GM19463 (cell line): Measurements from ENCODE around the gene CD83.
"Not testable (repeated sequence)": the region's sequence is repeated elsewhere in the genome, so short reads cannot be mapped to it uniquely, and the experiment has no call there.

ENCODE experiments used
- ATAC-seq: cut with Tn5 transposase; IDR thresholded peaks from one replicate; pipeline ENCODE4 v1.9.1; 2021; ENCODE audit warnings: mild to moderate bottlenecking, moderate library complexity; ENCODE audit not compliant: unreplicated experiment

Gene CD83, protein sequence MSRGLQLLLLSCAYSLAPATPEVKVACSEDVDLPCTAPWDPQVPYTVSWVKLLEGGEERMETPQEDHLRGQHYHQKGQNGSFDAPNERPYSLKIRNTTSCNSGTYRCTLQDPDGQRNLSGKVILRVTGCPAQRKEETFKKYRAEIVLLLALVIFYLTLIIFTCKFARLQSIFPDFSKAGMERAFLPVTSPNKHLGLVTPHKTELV

DNA sequence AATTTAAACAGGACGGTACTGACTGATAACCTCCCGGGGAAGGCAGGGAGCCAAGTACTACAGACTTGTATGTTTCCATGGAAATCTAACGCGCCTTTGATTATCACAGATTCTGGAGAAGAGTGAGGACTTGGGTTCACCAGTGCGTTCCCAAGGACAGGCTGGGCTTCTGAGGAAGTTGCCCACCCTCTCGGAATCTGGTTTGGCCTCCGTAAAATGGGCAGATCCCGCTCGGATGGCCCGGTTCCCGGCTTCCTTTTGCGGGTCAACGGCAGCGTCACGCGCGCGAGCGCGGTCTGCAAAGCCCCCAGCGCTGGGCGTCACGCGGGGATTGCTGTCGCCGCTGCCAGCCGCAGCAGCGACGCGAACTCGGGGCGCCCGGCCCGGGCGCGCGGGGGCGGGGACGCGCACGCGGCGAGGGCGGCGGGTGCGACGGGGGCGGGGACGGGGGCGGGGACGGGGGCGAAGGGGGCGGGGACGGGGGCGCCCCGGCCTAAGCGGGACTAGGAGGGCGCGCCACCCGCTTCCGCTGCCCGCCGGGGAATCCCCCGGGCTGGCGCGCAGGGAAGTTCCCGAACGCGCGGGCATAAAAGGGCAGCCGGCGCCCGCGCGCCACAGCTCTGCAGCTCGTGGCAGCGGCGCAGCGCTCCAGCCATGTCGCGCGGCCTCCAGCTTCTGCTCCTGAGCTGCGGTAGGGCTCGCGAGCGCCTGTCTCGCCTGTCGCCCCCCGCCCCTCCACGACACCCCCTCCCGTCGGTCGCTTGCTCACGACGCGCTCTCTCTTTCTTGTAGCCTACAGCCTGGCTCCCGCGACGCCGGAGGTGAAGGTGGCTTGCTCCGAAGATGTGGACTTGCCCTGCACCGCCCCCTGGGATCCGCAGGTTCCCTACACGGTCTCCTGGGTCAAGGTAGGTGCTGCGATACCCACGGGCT, at the start of gene CD83:
Gene CD83, plus strand, starts transcription at position 615 of the 933 bp plus-strand sequence. Its CDS starts 40 bp downstream, at position 655.
- peak; percentile 71 for ATAC-seq

DNA sequence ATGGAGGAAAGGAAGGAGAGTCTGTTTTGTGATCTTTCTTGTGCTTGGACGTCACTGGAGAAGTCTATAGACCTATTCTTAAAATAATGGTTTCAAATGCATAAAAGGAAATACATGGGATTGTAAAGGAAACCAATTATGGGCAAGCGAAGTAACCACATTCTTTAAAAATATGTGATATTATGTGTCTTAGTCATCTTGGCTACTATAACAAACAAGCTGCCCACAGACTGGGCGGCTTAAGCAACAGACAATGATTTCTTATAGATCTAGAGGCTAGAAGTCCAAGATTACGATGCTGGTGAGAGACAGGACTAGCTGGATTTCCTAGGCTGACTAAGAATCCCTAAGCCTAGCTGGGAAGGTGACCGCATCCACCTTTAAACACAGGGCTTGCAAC, 49.4 kb upstream of the CD83 start:
- no peak for ATAC-seq

DNA sequence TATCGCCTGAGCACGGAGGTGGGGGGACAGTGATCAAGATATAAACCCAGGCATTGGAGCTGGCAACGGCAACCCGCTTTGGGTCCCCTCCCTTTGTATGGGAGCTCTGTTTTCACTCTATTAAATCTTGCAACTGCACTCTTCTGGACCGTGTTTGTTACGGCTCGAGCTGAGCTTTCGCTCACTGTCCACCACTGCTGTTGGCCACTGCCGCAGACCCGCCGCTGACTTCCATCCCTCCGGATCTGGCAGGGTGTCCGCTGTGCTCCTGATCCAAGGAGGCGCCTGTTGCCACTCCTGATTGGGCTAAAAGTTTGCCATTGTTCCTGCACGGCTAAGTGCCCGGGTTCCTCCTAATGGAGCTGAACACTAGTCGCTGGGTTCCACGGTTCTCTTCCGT, 48.9 kb upstream of the CD83 start:
- ATAC-seq: no peak

DNA sequence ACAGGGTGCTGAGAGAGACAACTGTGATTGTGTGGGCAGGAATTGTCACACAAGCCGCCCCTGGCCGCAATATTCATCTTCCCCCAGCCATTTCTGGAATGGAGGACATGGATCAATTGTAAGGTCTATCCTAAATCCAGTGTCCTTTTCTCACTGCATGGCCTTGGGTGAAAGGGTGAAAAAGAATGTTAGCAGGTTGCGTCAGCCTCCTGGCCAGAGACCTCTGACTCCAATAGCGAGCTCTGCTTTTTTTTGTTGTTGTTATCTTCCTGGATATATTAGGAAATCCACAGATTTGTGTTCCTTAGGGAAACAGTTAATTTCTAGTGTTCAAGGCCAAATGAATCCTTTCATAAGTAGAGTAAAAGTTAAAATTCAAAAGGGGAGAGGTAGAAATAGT, 47.1 kb upstream of the CD83 start:
- no peak for ATAC-seq

DNA sequence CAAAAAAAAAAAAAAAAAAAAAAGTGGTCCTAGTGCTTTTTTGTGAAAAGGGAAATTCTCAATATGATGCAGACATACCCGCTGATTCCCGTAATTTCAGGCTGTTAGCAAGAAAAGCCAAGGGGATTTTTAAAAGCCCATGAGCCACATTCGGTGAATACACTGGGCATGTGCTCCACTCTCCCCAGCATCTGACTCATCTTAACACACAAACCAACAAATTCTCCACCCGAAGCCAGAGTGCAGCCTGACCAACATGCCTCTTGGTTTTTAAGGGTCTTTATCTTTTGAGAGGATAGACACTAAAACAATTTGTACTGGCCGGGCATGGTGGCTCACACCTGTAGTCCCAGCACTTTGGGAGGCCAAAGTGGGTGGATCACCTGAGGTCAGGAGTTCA, 45.5 kb upstream of the CD83 start:
- peak; percentile 23 for ATAC-seq

DNA sequence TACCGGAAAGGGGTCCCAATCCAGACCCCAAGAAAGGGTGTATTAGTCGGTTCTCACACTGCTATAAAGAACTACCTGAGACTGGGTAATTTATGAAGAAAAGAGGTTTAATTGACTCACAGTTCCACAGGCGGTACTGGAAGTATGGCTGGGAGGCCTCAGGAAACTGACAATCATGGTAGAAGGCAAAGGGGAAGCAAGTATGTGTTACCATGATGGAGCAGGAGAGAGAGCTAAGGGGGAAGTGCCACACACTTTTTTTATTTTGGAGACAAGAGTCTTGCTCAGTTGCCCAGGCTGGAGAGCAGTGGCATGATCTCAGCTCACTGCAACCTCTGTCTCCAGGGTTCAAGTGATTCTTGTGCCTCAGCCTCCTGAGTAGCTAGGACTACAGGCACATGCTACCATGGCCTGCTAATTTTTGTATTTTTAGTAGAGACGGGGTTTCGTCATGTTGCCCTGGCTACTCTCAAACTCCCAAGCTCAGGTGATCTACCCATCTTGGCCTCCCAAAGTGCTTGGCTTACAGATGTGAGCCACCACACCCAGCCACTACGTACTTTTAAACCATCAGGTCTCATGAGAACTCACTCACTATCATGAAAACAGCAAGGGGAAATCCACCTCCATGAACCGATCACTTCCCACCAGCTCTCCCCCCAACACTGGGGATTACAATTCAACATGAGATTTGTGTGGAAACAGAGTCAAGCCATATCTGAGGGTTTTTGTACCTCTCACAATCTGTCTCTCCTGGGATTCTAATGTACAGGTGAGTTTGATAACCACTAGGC, 43.8 kb upstream of the CD83 start:
- ATAC-seq: not testable (repeated sequence)

DNA sequence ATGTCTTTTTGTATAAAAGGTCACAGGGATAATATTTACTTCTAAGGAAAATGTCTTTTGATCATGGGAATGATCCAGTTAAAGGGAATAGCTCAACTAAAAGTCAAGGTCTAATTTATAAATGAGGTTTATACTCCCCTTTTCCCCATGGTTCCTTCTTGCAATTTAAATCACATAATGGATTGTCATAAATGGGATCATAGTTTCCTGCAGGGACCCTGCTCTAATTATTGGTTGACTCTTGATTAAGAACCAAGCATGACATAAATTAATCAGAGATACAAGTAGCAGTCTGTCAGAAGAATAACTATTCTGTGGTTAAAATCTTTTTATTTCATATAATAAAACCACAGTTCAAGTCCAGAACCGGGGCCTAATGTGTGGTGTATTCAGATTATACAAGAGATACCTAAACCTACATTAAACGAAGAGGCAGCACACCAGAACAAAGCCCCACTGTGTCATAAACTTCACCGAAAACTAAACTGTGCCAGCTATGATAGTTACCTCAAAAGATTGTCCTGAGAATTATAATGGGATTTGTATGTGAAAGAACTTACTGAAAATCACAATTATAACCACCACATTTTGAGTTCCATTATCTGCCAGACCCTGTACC, 43.0 kb upstream of the CD83 start:
- no peak for ATAC-seq

DNA sequence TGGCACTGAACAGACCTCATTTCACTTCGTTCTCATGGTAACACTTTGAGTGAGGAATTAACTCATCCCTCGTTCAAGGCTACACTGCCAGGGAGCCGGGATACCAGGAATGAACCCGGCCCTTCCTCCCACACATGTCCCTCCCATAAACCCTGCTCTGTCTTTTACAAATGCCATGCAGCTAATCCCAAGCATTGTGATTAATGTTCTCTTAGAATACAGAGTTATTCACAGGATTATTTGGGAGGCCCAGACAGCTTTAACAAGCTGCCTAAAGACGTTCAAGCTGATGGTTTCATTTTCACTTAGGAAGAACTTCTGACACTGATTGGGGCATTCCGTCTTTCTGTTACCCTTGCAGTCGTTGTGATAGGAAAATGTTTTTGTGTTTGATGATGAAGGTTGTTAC, 42.5 kb upstream of the CD83 start:
- peak; percentile 65 for ATAC-seq

DNA sequence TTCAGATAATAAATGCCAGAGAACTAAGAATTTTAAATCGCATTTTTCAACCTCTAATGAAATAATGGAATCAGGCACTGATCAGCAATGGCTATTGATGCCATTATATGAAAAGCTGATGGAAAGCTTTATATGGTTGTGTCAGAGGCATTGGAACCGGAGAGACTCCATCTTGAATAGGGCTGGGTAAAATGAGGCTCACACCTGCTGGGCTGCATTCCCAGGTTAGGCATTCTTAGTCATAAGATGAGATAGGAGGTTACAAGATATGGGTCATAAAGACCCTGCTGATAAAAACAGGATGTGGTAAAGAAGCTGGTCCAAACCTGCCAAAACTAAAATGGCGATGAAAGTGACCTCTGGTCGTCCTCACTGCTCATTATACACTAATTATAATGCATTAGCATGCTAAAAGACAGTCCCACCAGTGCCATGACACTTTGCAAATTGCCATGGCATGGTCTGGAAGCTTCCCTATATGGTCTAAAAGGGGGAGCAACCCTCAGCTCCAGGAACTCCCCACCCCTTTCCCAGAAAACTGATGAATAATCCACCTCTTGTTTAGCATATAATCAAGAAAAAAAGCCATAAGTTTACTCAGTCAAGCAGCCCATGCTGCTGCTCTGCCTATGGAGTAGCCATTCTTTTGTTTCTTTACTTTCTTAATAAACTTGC, 40.2 kb upstream of the CD83 start:
- ATAC-seq: no peak

DNA sequence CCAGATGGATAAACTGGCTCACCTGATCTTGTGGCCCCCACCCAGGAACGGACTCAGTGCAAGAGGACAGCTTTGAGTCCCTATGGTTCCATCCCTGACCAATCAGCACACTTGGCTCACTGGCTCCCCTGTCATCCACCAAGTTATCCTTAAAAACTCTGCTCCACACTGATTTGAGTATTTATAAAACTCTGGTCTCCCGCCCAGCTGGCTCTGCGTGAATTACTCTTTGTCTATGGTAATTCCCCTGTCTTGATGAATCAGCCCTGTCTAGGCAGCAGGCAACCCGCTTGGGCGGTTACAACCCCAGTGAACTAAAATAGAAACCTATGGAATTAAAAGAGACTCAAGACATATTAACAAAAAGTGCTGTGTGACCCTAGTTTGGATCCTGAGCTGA, 38.1 kb upstream of the CD83 start:
- no peak for ATAC-seq

DNA sequence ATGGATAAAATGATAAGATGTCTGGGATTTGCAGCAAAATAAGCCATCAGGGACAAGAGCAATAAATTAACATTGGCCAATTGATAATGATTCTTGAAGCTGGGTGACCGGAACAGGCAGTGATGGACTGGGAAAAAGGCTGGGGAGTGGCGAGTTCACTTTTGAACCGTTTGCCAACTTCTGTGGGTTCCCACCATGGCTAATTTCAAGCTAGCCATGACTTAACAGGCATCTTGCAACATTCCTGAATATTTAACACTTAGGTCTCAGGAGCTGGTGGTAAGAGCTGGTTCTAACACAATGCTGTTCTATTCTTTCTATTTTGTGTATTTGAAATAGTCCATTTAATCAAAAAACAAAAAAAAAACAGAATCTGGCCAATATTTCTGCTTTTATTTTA, 37.6 kb upstream of the CD83 start:
- ATAC-seq: no peak

DNA sequence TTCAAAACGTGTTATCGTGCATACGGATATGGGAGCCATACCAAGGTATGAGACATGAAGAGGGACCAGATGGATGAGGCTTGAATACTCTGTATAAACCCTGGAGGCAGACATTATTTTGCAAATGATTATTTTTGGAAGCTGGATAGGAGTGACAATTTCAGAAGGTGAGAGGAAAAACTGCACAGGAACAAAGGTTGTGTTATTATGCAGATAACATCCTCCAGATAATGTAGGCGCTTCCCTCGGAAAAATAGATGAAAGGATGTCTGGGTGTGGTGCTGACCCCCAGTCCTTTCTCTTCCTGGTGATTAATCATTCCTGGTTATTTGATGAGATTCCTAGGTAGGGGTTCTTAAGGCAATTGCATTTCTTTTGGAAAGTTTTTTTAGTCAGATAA, 36.4 kb upstream of the CD83 start:
- no peak for ATAC-seq

DNA sequence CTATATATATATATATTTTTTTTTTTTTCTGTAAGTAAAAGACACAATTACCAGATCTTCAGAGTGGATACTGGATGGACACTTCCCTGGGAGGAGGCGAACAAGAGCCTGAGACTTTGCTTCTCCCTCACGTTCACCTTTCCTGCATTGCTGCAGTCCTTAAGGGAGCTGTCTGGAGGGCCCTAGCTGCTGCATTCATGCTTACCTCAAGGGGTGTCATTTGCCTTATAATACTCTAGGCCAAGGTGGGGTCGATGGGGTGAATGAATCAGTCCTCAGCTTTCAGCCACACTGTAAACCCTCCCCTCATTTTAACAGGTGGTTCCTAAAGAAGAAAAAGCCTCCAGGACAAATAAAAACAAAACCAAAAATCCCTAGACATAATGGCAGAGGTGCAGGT, 34.8 kb upstream of the CD83 start:
- ATAC-seq: no peak

DNA sequence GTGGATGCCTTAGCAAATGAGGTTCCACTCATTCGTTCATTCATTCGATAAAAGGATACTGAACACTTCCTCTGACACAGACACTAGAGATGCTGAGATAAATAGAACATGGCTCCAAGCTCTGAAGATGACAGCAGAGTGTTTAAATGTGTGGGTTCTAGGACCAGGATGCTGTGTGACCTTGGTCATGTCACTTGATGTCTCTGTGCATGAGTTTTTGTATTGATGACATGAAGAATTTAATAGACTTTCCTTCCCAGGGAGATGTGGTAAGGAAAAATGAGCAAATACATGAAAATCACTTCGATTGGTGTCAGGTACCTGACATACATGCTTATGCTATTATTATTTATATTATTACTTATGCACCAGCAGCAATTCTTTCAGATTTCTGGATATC, 34.3 kb upstream of the CD83 start:
- ATAC-seq: no peak

DNA sequence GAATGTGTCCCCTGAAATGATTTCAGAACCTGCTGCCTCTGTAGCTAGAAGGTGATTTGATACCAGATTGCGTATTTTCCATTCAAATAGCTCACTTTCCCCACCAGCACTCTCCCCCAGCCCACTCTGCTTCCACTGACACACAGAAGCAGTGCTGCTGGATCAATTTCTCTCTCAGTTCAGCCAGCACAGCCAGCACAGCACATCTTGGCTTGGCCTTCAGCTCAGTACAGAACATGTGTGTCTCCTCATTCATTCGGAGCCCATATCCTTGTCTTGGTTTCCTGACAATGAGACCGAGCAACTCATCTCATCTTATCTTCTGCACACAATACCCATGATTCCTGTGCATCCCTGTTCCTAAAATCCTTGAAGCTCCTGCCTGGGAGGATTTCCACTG, 33.8 kb upstream of the CD83 start:
- no peak for ATAC-seq

DNA sequence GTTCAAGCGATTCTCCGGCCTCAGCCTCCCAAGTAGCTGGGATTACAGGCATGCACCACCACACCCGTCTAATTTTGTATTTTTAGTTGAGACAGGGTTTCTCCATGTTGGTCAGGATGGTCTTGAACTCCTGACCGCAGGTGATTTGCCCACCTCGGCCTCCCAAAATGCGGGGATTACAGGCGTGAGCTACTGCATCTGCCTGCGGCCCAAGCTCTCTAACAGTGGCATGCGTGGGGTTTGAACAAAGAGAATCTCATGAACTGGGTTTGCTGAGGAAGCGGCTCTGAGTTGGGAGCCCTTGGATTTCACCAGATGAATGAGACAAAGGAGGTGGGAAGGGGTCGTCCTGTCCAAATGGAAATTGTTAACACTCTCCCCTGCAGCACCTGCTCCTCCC, 33.2 kb upstream of the CD83 start:
- ATAC-seq: no peak

DNA sequence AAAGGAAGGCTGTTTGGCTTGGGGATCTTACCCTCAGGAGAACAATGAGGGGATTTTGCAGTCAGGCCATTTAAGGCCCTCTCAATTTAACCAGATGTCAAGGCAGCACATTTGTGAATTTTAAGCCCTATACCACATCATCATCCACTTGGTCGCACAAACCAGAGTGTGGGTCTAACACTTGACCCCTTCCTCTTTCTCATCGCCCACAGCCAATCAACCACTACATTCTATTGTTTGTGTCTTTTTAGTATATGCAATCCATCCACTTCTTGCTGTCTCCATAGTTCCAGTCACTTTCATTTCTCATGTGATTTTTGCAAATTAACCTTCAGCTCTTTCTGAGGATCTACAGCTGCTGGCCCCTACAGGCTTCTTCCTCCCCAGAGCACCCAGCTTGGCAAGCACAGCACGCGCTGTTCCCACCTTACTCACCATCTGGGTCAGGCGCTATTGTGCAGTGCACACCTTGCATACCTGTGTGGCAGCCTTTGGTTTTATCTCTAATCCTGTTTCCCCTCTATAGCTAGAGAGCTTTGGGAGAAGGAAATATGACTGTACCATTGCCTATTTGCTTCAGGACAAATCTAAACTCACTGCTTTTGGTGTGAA, 32.3 kb upstream of the CD83 start:
- ATAC-seq: no peak

DNA sequence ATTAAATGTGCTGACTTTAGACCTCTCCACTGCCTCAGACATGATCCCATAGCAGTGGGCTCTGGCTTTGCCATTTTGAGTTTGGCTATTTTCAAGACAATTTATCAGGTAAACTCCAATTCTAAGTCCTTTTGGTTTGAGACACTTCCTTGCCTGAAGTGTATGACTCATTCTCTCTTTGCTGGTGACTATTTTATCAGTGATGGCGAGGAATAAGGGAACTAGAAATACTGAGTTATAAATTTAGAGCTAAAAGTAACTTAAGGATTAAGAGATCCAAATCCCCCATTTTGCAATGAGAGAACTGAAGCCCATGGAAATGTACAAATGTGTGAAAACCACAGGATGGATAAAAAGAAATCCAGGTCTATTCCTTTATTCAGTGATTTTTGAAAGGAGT, 30.9 kb upstream of the CD83 start:
- ATAC-seq: no peak

DNA sequence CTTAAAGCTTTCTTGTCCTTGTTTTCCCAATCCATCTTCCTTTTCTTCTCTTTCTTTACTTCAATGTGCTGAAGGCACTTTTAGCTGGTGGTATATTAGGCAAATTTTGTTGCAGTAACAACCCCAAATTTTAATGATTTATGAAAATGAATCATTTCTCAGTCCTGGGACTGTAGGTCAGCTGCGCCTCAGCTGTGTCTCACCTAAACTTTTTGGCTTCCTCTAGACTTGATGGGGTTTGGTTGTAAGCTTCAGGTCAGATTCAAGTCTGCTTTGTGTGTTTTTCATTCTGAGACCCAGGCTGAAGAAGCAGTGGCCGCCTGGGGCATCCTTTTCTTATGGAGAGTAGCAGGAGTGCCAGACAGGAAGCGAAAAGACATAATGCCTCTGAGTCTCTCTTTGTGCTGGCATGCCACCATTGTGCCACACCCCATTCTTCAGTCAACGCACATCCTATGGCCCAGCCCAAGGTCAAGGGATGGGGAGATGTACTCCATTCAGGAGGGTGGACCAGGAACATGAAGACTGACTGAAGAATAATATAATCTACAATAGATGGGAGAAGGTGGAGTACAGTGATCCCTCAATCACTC, 28.9 kb upstream of the CD83 start:
- peak; percentile 46 for ATAC-seq

DNA sequence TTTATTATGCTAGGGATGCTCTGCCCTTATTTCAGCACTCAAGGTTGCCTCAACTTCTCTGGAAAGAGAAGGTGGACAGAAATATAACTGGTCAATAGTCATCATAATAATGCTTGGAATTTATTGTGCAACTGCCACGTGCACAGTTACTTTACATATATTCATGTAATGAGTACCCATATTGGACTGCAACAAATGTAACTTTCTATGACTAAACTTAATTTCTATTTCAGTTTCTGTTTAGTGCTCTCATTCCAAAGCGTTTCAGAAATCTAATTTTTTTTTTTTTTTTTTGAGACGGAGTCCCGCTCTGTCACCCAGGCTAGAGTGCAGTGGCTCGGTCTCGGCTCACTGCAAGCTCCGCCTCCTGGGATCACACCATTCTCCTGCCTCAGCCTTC, 28.3 kb upstream of the CD83 start:
- no peak for ATAC-seq
